Measurements from ENCODE around the gene EME1.
A peak's percentile ranks its signal among the peaks of the same experiment; 100 is the strongest.
"Not testable (repeated sequence)": the region's sequence is repeated elsewhere in the genome, so short reads cannot be mapped to it uniquely, and the experiment has no call there.

Gene EME1

GRCh38 chr17:50426472-50426782 lies 53.4 kb downstream of the EME1 start:
- no peak for DNase-seq (ENCODE audit: low read depth)

GRCh38 chr17:50426814-50427787 lies 54.1 kb downstream of the EME1 start:
- peak; percentile 55 for DNase-seq (ENCODE audit: low read depth)

- not testable (repeated sequence) for DNase-seq (ENCODE audit: low read depth)
Measured at GRCh38 chr17:50428126-50428525, 55.1 kb downstream of the EME1 start.

GRCh38 chr17:50428831-50429424 lies 55.9 kb downstream of the EME1 start:
- no peak for DNase-seq (ENCODE audit: low read depth)

DNA sequence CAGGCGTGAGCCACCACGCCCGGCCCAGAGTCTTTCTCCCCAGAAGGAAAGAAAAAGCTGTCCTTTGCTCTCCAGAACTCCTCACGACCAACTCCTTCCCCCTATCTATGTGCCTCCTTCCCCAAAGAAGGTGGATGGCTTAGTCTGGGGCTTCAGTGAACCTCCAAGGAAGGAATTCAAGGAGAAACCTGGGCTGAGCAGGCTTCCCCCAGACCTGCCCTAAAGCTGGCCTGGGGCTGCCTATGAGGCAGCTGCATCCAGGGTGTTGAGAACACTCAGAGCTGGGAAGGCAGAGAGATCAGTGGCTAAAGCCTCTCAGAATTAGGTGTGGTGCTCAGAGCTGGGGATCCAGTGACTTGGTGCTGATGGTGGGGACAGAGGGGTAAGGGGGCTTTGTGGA lies 56.8 kb downstream of the EME1 start:
- DNase-seq (ENCODE audit: low read depth) = no peak
